ENCODE measurements around the gene MVK. TPM values are rescaled to one million over a fixed set of nuclear protein-coding genes. Genes with fewer than 3 reads are reported as not detected.

MVK gene
- total RNA-seq, 3 donors from 2014 or later = 8.8 to 18.4 (median 17.6) TPM

- H3K4me3 ChIP-seq = no peak overlapping the region
- intact Hi-C loops (cut with DNase I; ENCODE audit: low total_unique reads) = no loop called here
- no peak for TF ChIP-seq POLR2A (IDR thresholded peaks at IDR 0.05)
- H3K4me1 ChIP-seq = no peaks in the 10 kb centered on the region
- peaks cover 21% of the 10 kb centered on the region for H3K36me3 ChIP-seq
- no peak for DNase-seq (ENCODE audit: low spot score in 2 of 2)
- no peak overlapping the region for H3K27ac ChIP-seq
- no peaks in the 10 kb centered on the region for H3K9me3 ChIP-seq
- no peaks in the 10 kb centered on the region for H3K27me3 ChIP-seq
Observed at GRCh38 chr12:109535231-109535862, 38.2 kb upstream of the MVK start.

DNA sequence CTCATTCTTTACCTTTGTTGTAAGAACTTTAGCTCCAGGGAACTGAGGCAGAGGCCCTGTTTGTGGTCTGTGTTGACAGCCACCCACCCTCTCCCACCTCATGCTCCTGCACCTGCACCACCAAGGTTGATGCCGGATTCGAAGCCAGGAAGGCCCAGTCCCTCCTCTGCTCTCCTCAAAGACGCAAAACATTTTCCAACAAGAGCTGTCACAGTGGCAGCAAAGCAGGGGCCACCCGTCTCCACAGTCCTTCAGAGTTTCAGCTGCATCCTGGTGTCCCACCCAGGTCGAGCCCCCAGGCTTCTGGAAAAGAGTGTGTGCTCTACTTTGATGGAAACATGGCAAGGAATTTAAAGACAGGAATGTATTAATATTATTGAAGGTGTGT lies 37.7 kb upstream of the MVK start:
- intact Hi-C loops (cut with DNase I; ENCODE audit: low total_unique reads) = no loop called here
- Histone ChIP-seq H3K27me3 (no peaks in the 10 kb centered on the region), H3K4me3 (no peak overlapping the region), H3K27ac (no peak overlapping the region), H3K4me1 (no peaks in the 10 kb centered on the region), H3K36me3 (peaks cover 21% of the 10 kb centered on the region), H3K9me3 (no peaks in the 10 kb centered on the region)
- no peak for TF ChIP-seq POLR2AphosphoS5 (IDR thresholded peaks at IDR 0.05)
- TF ChIP-seq POLR2A (IDR thresholded peaks at IDR 0.05) = no peak
- TF ChIP-seq CTCF (IDR thresholded peaks at IDR 0.05) = no peak
- DNase-seq (ENCODE audit: low spot score in 2 of 2) = no peak

- Histone ChIP-seq H3K36me3 (peaks cover 21% of the 10 kb centered on the region), H3K4me3 (no peak overlapping the region), H3K27ac (no peak overlapping the region), H3K9me3 (no peaks in the 10 kb centered on the region), H3K4me1 (no peaks in the 10 kb centered on the region), H3K27me3 (no peaks in the 10 kb centered on the region)
- intact Hi-C loops (cut with DNase I; ENCODE audit: low total_unique reads) = no loop called here
- no peak for TF ChIP-seq POLR2AphosphoS5 (IDR thresholded peaks at IDR 0.05)
- no peak for TF ChIP-seq POLR2A (IDR thresholded peaks at IDR 0.05)
- no peak for TF ChIP-seq CTCF (IDR thresholded peaks at IDR 0.05)
- DNase-seq (ENCODE audit: low spot score in 2 of 2) = no peak
Observed at GRCh38 chr12:109537136-109537535, 36.5 kb upstream of the MVK start.

DNA sequence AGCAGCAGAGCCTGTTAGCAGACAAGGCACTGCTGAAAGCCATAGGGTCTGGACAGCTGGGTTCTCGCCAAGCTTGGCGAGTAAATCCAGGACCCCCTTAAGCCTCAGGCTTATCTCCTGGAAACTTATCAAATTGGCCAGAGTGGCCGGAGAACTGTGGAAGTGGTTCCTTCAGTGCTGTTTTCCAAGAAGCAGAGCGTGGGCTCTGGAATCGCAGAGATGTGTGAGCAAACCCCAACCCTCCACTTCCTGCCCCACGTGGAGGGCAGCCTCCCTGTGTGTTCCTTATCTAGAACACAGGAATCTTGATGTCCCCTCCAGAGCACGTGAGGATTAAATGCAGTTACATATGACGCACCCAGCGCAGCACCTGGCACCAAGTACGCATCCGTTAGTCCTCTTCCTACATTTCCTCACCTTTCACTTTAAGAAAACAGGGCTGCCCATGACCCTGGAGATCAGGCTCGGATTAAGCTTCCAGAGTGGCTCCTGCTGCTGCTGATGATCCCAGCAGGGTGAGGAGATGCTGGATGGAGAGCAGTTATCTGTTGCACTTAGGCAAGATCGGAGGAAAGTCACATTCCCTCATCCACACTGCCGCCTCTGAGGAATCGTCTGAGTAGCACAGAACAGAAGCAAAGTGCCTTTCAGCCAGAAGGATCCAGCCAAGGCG lies 35.3 kb upstream of the MVK start:
- intact Hi-C loops (cut with DNase I; ENCODE audit: low total_unique reads) = no loop called here
- Histone ChIP-seq H3K27me3 (no peaks in the 10 kb centered on the region), H3K9me3 (no peaks in the 10 kb centered on the region), H3K27ac (no peak overlapping the region), H3K36me3 (peaks cover 15% of the 10 kb centered on the region), H3K4me1 (no peaks in the 10 kb centered on the region), H3K4me3 (no peak overlapping the region)
- TF ChIP-seq POLR2AphosphoS5 (IDR thresholded peaks at IDR 0.05) (no peak), CTCF (IDR thresholded peaks at IDR 0.05) (no peak), POLR2A (IDR thresholded peaks at IDR 0.05) (no peak)
- no peak for DNase-seq (ENCODE audit: low spot score in 2 of 2)

DNA sequence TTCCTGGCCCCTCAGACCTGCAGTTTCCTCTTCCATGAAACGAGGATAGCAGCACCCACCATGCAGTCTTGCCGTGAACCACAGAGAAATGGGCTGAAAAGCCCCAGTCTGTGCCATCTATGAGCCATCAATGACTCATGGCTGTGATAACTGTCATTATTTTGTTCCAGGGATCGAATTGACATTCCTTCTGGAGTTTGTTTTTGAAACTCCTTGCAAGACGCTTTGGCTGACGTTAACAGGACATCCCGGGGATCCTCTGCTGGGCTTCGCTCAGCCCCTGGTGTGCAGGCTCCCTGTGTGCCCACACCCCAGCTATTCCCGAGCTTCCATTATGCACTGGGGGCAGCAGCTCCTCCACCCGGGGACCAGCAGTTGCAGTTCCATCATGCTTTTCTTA lies 34.1 kb upstream of the MVK start:
- no peak overlapping the region for H3K4me3 ChIP-seq
- H3K27ac ChIP-seq = no peak overlapping the region
- H3K4me1 ChIP-seq = no peaks in the 10 kb centered on the region
- DNase-seq (ENCODE audit: low spot score in 2 of 2) = no peak
- peaks cover 8% of the 10 kb centered on the region for H3K36me3 ChIP-seq
- TF ChIP-seq POLR2A (IDR thresholded peaks at IDR 0.05) (no peak), POLR2AphosphoS5 (IDR thresholded peaks at IDR 0.05) (no peak), CTCF (IDR thresholded peaks at IDR 0.05) (no peak)
- H3K27me3 ChIP-seq = no peaks in the 10 kb centered on the region
- intact Hi-C loops (cut with DNase I; ENCODE audit: low total_unique reads) = no loop called here
- no peaks in the 10 kb centered on the region for H3K9me3 ChIP-seq

Measured in breast epithelium (tissue), 4 donors.